T47D (cell line): Measurements from ENCODE around the gene YTHDC2.
A peak's percentile ranks its signal among the peaks of the same experiment; 100 is the strongest.
"Not testable (repeated sequence)": the region's sequence is repeated elsewhere in the genome, so short reads cannot be mapped to it uniquely, and the experiment has no call there.

Experiments
- DNase-seq, 2 experiments: peaks; one replicate each; pipeline versions ENCODE4 v3.0.0 to v3.0.0-alpha.2; 2011 to 2012; ENCODE audit warnings: low read depth in 1 of 2, low spot score in 1 of 2
- JUND ChIP-seq: IDR thresholded peaks from 2 replicates; pipeline ENCODE4 v1.6.1; 2012; ENCODE audit warnings: low read depth
- in situ Hi-C: cut with HindIII; loops from 2 replicates; pipeline ENCODE4 v1.10.0; 2016; ENCODE audit warnings: low sequenced_read_pairs, low pct_unique_long_range_greater_than_20kb

YTHDC2 gene

DNA sequence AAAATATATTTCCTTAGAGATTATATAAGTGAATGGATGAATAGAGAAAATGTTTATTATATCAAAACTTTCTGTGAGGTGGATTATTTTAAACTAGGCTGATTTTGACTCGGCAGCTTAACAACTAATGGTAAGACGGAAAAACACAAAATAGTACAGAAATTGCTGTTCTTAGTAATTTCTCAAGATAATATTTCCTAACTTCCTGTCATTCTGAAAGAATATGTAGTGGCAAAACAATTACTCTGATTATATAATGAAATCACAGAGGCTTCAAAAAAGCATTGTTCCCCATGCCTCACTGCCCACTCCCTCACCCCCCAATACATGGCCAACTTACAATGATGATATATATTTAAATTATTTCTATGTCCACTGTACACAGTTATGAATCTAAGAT lies 85.4 kb downstream of the YTHDC2 start:
- DNase-seq, result no peak
- TF ChIP-seq JUND, result no peak
- in situ Hi-C loops, result no loop called here

GRCh38 chr5:113600255-113600905 lies 86.9 kb downstream of the YTHDC2 start:
- no peak for TF ChIP-seq JUND
- in situ Hi-C loops, result no loop called here
- DNase-seq, result no peak

- in situ Hi-C loops, result no loop called here
- TF ChIP-seq JUND, result no peak
- DNase-seq, result no peak
These were observed 87.9 kb downstream of the YTHDC2 start for GRCh38 chr5:113601423-113601822.

DNA sequence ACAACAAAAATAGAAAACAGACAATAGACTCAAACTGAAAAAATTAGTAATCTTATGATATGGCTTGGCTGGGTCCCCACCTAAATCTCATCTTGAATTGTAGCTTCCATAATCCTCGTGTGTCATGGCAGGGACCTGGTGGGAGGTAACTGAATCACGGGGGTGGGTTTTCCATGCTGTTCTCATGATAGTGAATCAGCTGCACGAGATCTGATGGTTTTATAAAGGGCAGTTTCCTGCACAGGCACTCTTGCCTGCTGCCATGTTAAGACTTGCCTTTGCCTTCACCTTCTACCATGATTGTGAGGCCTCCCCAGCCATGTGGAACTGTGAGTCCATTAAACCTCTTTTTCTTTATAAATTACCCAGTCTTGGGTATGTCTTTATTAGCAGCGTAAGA lies 89.8 kb downstream of the YTHDC2 start:
- DNase-seq, in situ Hi-C loops: not testable (repeated sequence)

GRCh38 chr5:113606298-113607134 lies 93.0 kb downstream of the YTHDC2 start:
- TF ChIP-seq JUND, result no peak
- DNase-seq, result peak; percentile 21 to 69
- in situ Hi-C loops, result no loop called here

DNA sequence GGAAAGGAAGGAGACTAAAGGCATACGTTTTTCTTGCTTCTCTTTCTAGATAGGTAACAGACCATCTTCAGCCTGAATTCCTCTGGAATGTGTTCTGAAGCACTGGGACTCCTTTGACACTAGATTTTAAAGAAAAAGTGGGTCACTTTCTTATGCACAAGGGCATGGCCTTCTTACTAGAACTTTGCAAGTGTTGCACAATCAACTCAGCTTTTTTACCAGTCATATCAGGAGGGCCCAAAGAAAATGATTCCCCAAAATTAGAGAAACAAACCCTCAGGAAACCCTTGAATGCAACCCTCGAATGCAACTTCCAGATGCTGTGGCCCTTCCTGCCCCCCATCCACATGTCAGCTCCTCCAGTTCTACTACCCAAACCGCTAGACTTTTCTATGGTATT lies 93.9 kb downstream of the YTHDC2 start:
- no peak for TF ChIP-seq JUND
- in situ Hi-C loops, result no loop called here

GRCh38 chr5:113608113-113608596 lies 94.7 kb downstream of the YTHDC2 start:
- TF ChIP-seq JUND, result no peak
- no peak for DNase-seq
- in situ Hi-C loops, result no loop called here

More for the DNA sequence above, 93.9 kb downstream of the YTHDC2 start:
- DNase-seq, result no peak

GRCh38 chr5:113612060-113612496 lies 98.6 kb downstream of the YTHDC2 start:
- no peak for TF ChIP-seq JUND
- peak; percentile 53 to 58 for DNase-seq
- in situ Hi-C loops, result no loop called here

DNA sequence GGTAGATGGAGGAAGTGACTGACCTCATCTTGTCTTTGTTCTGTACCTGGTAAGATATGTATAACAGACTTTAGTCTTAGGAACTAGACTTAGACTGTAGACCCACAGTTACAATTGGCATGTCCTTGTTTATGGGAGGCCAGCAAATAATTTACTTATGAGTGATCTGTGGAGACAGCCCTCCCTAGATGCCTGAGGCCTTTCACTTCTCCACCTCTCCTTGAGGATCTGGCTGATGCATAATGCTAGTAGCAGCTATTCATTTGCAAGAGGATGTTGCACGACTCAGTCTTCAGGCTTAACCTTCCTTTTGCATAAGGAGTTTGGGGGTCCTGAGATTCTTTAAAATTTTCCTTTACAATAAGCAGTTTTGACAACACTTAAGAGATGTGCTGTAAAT lies 100.7 kb downstream of the YTHDC2 start:
- in situ Hi-C loops, result no loop called here
- no peak for TF ChIP-seq JUND
- no peak for DNase-seq

DNA sequence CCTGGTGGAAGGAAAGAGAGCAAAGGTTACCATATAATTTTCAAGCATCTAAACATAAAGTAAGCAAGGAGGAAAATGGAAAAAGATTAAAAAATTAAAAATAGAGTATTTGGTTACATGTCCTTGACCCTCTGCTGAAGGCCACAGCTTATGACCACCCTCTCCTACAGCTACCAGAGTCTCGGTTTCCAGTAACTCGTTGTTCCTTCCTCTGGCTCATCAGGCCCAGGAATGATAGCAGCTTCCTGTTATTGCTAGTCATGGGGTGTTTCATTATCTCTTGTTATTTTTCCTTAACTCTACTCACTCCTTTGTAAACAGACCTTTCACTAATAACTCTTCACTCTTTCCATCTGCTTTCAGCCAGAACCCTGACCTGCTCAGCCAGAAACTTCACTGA lies 102.2 kb downstream of the YTHDC2 start:
- in situ Hi-C loops, result no loop called here
- DNase-seq, result no peak
- TF ChIP-seq JUND, result no peak

DNA sequence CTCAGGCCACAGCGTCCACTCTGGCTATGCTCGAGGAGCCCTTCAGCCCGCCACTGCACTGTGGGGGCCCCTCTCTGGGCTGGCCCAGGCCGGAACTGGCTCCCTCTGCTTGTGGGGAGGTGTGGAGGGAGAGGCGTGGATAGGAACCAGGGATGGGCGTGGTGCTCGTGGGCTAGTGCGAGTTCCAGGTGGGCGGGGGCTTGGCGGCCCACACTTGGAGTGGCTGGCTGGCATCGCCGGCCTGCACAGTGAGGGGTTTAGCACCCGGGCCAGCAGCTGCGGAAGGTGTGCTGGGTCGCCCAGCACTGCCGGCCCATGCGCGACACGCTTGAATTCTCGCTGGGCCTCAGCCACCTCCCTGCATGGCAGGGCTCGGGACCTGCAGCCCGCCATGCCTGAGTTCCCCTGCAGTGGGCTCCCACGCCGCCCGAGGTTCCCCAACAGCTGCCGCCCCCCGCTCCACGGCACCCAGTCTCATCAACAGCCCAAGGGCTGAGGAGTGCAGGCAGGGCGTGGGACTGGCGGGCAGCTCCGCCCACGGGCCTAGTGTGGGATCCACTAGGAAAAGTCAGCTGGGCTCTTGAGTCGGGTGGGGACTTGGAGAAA lies 103.8 kb downstream of the YTHDC2 start:
- TF ChIP-seq JUND, result no peak
- in situ Hi-C loops, result no loop called here
- no peak for DNase-seq

- DNase-seq, result no peak
- in situ Hi-C loops, result no loop called here
- no peak for TF ChIP-seq JUND
These were observed 119.5 kb downstream of the YTHDC2 start for GRCh38 chr5:113632996-113633395.

- in situ Hi-C loops, result no loop called here
- no peak for DNase-seq
- TF ChIP-seq JUND, result no peak
These were observed 121.5 kb downstream of the YTHDC2 start for GRCh38 chr5:113634957-113635356.
